GM21576 (cell line): ENCODE data around the gene TEX13A.
"Not testable (repeated sequence)": the region's sequence is repeated elsewhere in the genome, so short reads cannot be mapped to it uniquely, and the experiment has no call there.

Source experiments
- ATAC-seq: cut with Tn5 transposase; IDR thresholded peaks from one replicate; pipeline ENCODE4 v1.9.1; 2021; ENCODE audit warnings: mild to moderate bottlenecking, moderate library complexity; ENCODE audit not compliant: unreplicated experiment

TEX13A gene, protein sequence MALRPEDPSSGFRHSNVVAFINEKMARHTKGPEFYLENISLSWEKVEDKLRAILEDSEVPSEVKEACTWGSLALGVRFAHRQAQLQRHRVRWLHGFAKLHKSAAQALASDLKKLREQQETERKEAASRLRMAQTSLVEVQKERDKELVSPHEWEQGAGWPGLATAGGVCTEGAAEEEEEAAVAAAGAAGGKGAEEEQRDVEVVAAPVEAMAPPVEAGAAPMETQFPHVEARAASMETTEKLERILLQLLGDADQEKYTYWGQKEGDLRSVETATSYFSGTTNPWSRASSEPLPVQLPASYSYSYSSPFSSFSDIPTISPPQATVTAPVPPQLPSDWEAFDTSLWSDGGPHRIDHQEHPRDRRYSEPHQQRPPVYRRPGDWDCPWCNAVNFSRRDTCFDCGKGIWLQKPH

GRCh38 chrX:105220636-105221035 is at the start of gene TEX13A:
Gene TEX13A, minus strand, starts transcription at chrX:105220694. Its CDS starts 297 bp downstream, at chrX:105220397.
- ATAC-seq: no peak

DNA sequence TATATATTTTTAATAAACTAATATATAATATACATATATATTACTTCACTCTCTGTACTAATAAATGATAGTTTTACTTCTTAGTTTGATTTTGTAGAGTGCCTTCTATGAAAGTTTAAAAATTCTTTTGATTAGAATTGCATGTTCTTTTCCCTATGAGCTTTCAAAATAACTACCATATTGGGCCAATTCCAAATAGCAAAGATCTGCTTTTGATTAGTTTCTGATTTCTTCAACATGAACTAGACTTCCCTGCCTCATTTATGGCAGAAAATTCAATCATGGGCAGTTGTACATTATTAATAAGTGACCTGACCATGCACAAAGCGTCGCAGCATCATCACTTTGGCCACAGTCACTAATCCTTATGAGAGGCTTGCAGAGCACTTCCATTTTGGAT is 48.9 kb upstream of the TEX13A start:
- ATAC-seq: no peak

DNA sequence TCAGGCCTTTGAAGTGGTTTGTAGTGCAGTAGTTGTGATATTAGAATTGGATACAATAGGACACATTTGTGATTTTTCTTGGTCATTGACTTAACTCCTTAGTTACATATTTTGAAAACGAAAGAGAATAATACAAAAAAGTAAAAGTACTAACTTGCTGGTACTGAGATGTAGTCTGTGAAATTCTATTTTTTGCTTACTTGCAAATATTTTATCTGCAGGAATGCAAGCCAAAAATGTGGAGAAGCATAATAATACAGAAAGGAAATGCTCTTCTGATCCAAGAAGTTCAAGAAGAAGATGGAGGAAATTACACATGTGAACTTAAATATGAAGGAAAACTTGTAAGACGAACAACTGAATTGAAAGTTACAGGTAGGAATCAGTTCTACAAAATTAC is 46.7 kb upstream of the TEX13A start:
- ATAC-seq: no peak

GRCh38 chrX:105266456-105266855 is 46.0 kb upstream of the TEX13A start:
- ATAC-seq: no peak

- no peak for ATAC-seq
Observed at GRCh38 chrX:105265093-105265492, 44.6 kb upstream of the TEX13A start.

DNA sequence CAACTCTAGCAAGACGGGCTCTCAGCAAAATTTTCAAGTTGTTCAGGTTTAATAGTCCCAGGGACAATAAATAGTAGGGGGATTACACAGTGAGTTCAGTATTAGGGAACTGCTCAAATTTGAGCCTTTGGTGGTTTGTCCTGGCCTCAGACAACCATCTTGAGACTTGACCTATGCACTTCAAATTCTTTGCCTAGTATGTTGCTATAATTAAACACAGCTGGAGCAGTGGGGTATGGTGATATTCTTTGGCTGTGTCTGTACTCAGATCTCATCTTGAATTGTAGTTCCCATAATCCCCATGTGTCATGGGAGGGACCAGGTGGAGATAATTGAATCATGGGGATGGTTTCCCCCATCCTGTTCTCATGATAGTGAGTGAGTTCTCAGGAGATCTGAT is 43.3 kb upstream of the TEX13A start:
- no peak for ATAC-seq

DNA sequence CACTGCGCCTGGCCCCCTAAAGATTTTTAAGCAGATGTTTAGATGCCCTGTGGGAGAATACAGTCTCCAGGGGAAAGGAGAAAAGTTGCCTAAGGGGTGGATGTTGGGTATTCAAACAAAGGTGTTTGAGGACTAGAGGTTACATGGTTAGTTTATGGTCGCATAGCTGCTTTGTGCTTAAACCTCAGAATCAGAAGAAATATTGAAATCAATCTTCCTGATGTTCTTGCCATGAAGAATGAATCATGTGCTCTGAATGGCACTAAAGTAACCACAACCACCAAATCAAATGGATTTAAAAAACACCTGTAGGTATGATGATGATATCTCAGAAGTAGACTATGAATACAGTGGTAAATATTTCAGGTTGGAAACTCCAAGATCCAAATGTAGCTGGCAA is 42.7 kb upstream of the TEX13A start:
- no peak for ATAC-seq

DNA sequence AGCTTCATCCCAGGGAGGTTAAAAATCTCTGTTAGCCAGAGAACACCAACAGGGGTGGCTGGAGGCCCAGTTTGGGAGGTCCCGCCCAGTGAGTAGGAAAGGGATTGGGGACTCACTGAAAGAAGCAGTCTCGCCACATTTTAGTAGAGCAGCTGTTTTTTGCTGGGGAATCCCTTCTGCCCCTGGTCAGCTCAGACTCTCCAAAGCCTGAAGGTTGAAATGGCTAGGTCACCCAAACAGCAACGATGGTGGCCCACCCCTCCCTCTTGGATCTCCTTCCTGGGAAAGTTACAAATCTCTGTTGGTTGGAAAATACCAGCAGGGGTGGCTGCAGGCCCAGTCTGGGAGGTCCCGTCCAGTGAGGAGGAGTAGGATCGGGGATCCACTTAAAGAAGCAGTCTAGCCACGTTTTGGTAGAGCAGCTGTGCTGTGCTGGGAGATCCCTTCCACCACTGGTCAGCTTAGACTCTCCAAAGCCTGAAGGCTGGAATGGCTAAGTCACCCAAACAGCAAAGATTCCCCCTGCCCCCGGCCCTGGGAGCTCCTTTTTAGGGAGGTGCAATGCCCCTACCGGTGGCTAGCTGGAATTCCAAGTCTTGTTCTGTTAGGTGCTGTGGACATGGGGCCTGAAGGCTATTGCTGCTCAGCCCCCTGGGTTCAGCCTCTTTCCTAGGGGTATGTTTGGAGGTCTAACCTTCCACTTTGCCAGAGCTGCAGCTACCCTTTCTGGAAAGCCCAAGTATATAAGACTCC is 40.0 kb upstream of the TEX13A start:
- no peak for ATAC-seq

- ATAC-seq: no peak
Observed at GRCh38 chrX:105241056-105241455, 20.6 kb upstream of the TEX13A start.

GRCh38 chrX:105237407-105237806 is 16.9 kb upstream of the TEX13A start:
- not testable (repeated sequence) for ATAC-seq

DNA sequence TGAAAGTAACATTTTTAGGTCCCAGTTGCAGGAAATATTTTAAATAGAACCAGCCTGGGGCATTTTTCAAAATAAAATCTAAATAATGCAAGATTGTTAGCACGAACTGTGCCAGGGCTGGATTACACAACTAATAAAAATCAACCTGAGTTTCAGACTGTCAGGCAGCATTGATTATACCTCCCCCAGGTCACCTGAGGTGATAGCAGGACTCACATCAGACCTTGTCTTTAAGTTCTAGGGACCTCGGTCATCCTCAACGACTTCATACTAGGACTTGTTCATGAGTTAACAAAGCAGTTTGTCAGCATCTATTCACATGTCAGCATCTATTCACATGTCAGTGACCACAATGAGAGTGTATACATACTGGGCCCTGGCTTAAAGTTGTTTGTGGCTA is 8.7 kb upstream of the TEX13A start:
- no peak for ATAC-seq

GRCh38 chrX:105228602-105229001 is 8.1 kb upstream of the TEX13A start:
- ATAC-seq: no peak

GRCh38 chrX:105226499-105226898 is 6.0 kb upstream of the TEX13A start:
- ATAC-seq: no peak

DNA sequence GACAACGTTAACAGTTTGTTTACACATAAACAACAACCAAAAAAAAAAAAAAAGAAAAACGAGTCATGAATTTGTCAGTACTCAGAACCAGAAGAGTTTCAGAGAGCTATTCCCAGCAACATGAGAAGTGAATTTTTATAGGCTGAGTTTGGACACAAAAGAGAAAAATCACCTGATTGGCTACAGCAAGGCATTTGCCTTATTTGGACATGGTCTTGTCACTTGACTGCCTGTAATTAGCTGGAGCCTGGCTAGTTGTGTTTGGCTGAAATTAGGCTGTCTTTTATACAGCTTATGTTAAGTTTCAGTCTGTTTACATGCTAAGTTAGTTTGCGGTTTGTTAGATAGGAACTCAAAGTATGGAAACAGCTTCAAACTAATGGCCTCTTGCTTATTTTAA is 880 bp upstream of the TEX13A start:
- no peak for ATAC-seq

DNA sequence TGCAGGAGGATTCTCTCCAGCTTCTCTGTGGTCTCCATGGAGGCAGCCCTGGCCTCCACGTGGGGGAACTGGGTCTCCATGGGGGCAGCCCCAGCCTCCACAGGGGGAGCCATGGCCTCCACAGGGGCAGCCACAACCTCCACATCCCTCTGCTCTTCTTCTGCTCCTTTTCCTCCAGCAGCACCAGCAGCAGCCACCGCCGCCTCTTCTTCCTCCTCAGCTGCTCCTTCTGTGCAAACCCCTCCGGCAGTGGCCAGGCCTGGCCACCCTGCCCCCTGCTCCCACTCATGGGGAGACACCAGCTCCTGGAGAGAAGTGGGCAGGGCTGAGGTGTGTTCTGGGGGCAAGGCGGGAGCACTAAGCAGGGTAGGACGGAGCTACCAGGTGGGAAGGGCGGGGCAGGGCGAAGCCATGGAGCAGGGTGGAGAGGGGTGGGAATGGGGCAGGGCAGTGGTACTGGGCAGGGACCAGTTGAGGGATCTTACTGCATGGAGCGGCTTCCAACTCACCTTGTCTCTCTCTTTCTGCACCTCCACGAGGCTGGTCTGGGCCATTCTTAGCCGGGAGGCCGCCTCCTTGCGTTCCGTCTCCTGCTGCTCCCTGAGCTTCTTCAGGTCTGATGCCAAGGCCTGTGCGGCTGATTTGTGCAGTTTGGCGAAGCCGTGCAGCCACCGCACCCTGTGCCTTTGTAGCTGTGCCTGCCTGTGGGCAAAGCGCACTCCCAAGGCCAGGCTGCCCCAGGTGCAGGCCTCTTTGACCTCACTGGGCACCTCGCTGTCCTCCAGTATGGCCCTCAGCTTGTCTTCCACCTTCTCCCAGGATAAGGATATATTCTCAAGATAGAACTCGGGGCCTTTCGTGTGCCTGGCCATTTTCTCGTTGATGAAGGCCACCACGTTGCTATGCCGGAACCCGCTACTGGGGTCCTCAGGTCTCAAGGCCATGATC is 766 bp downstream of the TEX13A start:
- no peak for ATAC-seq

DNA sequence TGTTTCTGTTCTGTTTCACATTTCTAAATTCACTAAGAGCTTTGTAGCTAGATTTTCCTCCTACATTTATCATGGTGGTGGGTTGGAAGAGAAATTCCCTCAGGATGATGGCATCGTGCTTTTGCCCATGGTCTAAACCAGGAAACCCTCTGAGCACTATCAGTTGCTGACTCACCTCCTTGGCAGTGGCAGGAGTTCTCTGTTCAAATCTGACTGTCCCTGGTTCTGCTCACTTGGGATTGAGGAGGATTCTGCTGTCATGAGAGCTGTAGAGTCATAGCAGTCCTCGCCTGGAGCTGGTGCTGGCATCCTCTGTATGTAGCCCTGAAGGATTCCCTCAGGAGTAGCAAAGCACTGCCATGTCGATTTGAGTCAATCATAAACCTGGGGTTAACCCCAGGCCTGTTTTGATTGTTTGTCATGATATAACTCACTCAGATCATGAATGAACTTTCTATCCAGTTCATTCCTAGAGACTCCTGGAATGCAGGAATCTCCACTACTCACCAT is 9.4 kb downstream of the TEX13A start:
- no peak for ATAC-seq

DNA sequence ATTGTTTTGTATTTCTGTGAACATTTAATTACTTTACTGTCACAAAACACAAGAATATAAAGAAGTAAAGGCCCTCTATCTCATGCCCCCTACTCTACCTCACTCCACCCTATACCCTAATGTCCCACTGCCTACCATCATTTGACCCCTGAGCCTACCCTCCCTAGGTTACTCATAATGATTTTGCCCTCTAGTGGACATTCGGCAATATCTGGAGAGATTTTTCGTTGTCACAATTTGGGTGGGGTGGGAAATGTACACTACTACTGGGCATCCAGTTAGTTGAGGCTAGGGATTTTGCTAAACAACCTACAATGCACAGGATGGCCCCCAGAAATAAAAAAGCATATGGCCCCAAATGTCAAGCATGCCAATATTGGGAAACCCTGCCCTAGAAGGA is 10.2 kb downstream of the TEX13A start:
- ATAC-seq: no peak

DNA sequence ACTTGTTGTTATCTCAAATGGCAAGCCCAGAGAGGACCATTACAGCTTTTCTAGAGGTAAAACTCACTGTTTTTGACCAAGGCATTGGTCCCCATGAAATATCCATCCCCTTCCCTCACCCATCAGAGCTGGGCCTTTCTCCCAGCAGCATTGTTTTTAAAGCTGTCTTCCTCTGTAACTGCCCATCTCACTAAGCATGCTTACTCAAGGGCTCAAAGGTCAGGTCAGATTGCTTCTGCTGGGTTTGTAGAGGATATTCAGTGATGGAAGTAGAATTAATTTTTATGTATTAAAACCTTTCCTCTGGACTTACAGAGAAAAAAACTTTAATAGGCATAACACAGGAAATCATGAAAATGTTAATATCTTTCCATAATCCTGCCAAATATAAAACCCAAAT is 11.1 kb downstream of the TEX13A start:
- no peak for ATAC-seq

DNA sequence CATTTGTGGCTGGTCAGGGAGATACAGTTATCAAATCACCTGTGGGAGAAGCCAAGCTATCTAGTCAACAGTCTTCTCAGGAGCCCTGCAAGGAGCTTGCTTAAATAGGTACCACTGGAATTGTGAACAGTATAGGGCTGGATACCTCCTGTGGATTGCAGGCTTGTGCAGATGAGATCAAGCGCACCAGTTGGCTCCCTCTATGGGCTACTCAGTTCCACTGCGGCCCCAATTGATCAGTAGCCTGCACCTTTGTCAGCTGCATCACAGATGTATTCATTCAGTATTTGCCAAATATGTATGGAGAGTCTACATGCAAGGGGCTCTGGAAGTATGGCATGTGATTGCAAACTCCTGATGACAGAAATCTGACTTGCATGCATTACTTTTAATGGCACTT is 28.6 kb downstream of the TEX13A start:
- ATAC-seq: peak; percentile 71

DNA sequence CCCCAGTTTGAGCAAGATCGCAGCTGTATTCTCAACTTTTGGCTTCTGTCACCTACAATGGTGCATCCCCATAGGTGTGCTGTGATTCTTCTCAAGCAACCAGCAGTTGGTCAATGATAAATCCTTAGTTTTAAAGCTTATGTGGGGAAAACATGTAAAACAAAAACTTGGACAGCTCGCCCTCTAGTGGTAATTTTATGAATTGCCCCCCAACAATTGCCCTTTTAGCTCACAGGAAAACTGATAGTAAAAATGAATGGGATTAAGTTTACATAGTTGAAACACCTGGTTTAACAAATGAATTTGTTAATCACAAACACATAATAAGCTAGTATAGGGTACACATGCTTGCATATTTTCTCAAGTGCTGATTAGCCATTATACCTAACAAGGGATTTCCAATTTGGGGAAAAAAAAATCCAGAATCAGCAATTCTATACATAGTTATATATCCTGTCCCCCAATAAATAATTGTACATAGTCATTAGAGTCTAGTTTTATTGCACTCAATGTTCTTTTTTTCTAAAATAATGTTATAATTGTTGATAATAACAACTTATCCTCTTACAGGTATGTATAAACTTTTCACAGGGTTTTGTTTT is 30.1 kb downstream of the TEX13A start:
- no peak for ATAC-seq

GRCh38 chrX:105189093-105189492 is 31.4 kb downstream of the TEX13A start:
- no peak for ATAC-seq
